COLO829 (cell line): ENCODE data around the gene DRAP1.
"Not testable (repeated sequence)": the region's sequence is repeated elsewhere in the genome, so short reads cannot be mapped to it uniquely, and the experiment has no call there.

Experiments
- DNase-seq: peaks from one replicate; pipeline ENCODE4 v3.0.0; 2012; ENCODE audit warnings: low spot score

DRAP1 gene

DNA sequence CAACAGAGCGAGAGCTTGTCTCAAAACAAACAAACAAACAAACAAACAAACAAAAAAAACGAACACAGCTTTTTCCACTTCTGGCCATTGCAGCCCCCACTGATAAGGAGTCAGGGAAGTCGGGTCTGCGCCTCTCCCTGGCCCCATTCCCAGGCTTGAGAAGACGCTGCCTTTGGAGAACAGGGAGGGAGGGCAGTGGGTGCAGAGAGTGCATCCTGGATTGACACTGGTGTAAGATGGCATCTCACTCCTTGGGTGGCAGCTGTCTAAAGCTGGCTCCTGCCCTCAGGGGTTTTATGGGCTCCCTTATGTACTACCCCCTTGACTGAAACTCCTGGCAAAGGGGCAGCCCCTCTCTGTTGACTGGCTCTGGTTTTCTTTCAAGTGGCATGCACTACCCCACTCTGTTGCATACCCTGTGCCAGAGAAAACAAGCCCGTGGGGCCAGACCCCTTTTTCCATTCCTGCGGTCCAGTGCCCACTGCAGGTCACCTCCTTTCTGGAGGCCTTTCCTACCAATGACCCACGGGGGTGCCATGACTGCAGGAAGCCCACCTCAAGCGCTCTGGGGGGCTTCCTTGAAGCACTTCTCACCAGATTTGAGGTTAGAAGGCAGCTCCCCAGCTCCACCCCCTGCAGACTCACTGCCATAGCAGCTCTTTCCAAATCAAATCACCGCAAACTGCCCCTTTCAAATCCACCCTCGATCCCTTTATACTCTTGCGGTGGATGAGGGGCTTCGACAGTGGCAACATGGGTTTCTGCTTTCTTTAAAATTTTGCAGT lies 12.7 kb downstream of the DRAP1 start:
- DNase-seq = no peak

- DNase-seq = no peak
These were observed 13.3 kb downstream of the DRAP1 start for GRCh38 chr11:65932558-65932919.

GRCh38 chr11:65934014-65934413 lies 14.8 kb downstream of the DRAP1 start:
- DNase-seq = no peak

GRCh38 chr11:65937766-65938165 lies 18.5 kb downstream of the DRAP1 start:
- DNase-seq = no peak

DNA sequence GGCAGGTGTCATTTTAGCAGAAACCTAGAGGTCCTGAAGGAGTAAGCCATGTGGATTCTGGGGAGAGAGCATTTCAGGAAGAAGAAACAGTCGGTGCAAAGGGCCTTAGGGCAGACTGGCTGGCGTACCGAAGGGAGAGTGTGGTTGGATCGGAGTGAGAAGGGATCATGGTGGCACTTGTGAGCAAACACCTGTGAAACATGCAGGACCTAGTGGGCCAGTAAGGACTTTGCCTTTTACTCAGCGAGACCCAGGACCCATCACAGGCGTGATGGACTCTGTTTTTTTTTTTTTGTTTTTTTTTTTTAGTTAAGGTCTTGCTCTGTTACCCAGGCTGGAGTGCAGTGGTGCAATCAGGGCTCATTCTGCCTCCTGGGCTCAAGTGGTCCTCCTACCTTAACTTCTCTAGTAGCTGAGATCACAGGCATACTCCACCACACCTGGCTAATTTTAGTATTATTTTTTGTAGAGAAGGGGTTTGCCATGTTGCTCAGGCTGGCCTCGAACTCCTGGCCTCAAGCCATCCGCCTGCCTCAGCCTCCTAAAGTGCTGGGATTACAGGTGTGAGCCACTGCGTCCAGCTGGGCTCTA lies 22.6 kb downstream of the DRAP1 start:
- DNase-seq = no peak

DNA sequence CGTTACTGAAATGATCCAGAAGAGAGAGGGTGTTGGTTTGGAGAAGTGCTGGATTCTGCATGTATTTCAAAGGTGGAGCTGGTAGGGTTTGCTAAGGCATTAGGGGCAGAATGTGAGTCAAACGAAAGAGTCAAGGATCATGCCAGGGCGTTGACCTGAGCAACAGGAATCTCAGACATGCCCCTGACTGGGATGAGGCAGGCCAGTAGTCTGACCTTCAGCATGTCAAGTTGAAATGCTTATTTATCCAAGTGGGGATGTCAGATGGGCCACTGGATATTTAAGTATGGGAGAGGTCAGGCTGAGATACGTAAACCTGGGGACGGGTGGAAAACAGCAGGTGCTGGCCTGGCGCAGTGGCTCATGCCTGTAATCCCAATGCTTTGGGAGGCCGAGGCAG lies 23.3 kb downstream of the DRAP1 start:
- DNase-seq = no peak

- no peak for DNase-seq
These were observed 25.0 kb downstream of the DRAP1 start for GRCh38 chr11:65944191-65944590.

GRCh38 chr11:65944767-65945166 lies 25.5 kb downstream of the DRAP1 start:
- DNase-seq = no peak

DNA sequence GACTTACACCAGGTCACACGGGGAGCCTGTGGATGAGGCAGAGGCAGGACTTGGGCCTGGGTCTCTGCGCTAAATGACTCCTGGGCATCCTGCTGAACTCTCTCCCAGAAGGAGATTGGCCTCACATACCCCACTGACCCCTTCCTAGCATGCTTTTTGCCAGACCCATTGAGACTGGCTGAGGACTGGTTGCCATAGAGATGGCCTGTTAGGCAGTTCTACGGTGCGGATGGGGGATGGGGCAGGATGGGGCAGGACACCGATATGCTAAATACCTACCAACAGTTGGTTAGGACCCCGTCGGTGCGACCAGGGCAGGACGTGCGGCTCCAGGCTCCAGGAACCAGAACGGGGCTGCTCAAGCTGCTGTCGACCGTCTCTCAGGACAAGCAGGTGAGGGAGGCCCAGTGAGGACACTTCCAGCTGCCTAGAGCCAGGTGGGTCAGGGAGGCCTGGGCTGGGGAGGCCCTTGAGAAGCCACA lies 26.2 kb downstream of the DRAP1 start, which contains the start of gene TSGA10IP:
Gene TSGA10IP (plus strand): TSS at position 51 of the 482 bp plus-strand sequence. CDS start 196 bp downstream, at position 247.
- no peak for DNase-seq

GRCh38 chr11:65945941-65946558 lies 26.8 kb downstream of the DRAP1 start:
- DNase-seq = no peak

DNA sequence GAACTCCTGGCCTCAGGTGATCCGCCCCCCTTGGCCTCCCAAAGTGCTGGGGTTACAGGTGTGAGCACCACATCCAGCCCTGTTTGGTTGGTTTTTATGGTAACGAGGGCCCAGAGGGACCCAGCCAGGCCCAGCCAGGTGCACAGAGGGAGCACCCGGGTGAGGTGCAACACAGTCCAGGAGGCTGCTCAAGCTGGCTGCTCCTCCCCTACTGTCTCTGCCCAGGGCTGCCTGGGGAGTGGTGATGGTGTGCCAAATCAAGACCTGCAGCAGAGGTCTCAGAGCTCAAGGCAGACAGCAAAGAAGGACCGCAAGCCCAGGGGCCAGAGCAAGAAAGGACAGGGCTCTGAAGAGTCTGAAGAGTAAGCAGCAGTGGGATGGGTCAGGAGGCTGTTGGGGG lies 27.4 kb downstream of the DRAP1 start:
- no peak for DNase-seq

- no peak for DNase-seq
These were observed 27.9 kb downstream of the DRAP1 start for GRCh38 chr11:65947133-65947532.

GRCh38 chr11:65947603-65948125 lies 28.4 kb downstream of the DRAP1 start:
- DNase-seq = no peak

- not testable (repeated sequence) for DNase-seq
These were observed 31.5 kb downstream of the DRAP1 start for GRCh38 chr11:65950711-65951110.

- not testable (repeated sequence) for DNase-seq
These were observed 32.4 kb downstream of the DRAP1 start for GRCh38 chr11:65951641-65952040.

DNA sequence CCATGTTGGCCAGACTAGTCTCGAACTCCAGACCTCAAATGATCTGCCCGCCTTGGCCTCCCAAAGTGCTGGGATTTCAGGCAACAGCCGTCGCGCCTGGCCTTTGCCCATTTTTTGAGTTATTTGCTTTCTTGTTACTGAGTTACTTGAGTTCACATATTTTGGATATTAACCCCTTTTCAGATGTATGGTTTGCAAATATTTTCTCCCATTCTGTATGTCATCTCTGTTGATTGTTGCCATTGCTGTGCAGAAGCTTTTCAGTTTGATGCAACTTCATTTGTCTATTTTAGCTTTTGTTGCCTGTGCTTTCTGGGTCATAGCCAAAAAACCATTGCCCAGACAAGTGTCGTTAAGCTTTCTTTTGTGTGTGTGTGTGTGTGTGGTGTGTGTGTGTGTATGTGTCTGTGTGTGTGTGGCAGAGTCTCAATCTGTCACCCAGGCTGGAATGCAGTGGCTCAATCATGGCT lies 32.9 kb downstream of the DRAP1 start:
- DNase-seq = no peak

DNA sequence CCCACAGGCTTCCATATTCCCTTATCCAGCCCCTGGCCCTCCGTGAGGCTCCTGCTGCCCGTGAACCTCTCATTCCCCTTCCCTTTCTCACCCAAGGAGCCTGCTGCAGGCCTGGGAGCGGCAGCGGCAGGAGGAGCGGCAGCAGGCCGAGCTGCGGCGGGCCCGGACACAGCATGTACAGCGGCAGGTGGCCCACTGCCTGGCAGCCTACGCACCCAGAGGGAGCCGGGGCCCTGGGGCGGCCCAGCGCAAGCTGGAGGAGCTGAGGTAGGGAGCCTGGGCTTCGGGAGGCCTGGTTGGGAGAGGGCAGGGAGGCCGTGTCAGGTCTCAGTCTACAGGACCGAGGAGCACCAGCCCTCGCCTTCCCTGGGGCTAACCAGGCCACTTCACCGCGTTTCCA lies 34.2 kb downstream of the DRAP1 start:
- no peak for DNase-seq

DNA sequence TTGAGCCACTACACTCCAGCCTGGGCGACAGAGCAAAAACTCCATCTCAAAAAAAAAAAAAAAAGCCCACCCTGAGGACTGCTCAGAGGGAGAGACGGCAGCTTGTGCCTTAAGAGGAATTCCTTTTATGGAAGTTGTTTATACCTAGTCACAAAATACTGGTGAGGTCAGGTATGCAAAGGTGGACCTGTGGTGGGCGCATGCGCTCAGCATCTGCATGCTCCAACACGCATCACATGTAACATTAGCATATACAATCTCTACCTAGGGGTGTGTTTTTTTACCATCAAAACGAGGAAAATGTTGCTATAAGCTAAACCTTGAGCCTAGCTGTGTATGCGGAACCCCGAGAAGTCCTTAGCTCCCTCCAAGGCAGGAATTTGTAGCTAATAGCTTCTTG lies 35.5 kb downstream of the DRAP1 start:
- no peak for DNase-seq

GRCh38 chr11:65958291-65958690 lies 39.1 kb downstream of the DRAP1 start:
- DNase-seq = no peak

GRCh38 chr11:65958774-65959420 lies 39.7 kb downstream of the DRAP1 start:
- no peak for DNase-seq

DNA sequence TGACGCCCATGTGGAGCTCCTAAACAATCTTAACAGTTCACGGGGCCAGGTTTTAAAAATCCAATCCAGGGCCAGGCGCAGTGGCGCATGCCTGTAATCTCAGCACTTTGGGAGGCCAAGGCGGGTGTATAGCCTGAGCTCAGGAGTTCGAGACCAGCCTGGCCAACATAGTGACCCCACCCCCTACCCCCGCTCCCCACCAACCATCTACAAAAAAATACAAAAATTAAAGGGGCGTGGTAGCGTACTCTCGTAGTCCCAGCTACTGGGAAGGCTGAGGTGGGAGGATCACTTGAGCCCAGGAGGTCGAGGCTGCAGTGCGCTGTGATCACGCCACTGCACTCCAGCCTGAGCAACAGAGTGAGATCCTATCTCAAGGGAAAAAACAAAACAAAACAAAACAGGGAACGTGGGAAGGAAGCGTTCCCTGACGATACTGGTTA lies 41.6 kb downstream of the DRAP1 start:
- DNase-seq = no peak
